KMS-11 (cell line): ENCODE data around the gene SP140.

Source experiments
- H2AFZ ChIP-seq: fragments of 200-600 bp; sonication (generic); 2 replicates; pipeline ENCODE4 v1.6.1; 2016; ENCODE audit warnings: antibody characterized with exemption, mixed run types, low read depth
- H3K27ac ChIP-seq: fragments of 200-600 bp; sonication (generic); 2 replicates; pipeline ENCODE4 v1.6.1; 2016; ENCODE audit warnings: mild to moderate bottlenecking, mixed run types
- H3K27me3 ChIP-seq: fragments of 200-600 bp; sonication (generic); 2 replicates; pipeline ENCODE4 v1.6.1; 2017; ENCODE audit warnings: mild to moderate bottlenecking, low read depth, mixed run types, moderate library complexity; ENCODE audit not compliant: insufficient read depth
- H3K36me3 ChIP-seq: fragments of 200-600 bp; sonication (generic); 2 replicates; pipeline ENCODE4 v1.6.1; 2017; ENCODE audit warnings: mild to moderate bottlenecking, mixed run types; ENCODE audit not compliant: insufficient read depth
- H3K4me1 ChIP-seq: fragments of 200-600 bp; sonication (generic); 2 replicates; pipeline ENCODE4 v1.6.1; 2016; ENCODE audit warnings: mild to moderate bottlenecking, low read depth, mixed run types; ENCODE audit not compliant: poor library complexity, severe bottlenecking
- H3K4me2 ChIP-seq: fragments of 200-600 bp; sonication (generic); 2 replicates; pipeline ENCODE4 v1.7.0; 2016; ENCODE audit warnings: mild to moderate bottlenecking, mixed run types
- H3K4me3 ChIP-seq: fragments of 200-600 bp; sonication (generic); IDR thresholded peaks from 2 replicates; pipeline ENCODE4 v1.6.1; 2017; ENCODE audit warnings: low read depth, low read length, mixed read lengths; ENCODE audit not compliant: insufficient read depth
- H3K79me2 ChIP-seq: fragments of 200-600 bp; sonication (generic); 2 replicates; pipeline ENCODE4 v1.6.1; 2016; ENCODE audit warnings: low read depth, mixed run types; ENCODE audit not compliant: insufficient read depth
- H3K9ac ChIP-seq: fragments of 200-600 bp; sonication (generic); 2 replicates; pipeline ENCODE4 v1.6.1; 2016; ENCODE audit warnings: mild to moderate bottlenecking, mixed run types
- H4K20me1 ChIP-seq: fragments of 200-600 bp; sonication (generic); 2 replicates; pipeline ENCODE4 v1.6.1; 2016; ENCODE audit warnings: mild to moderate bottlenecking, mixed run types; ENCODE audit not compliant: insufficient read depth
- TF ChIP-seq, protein P1 (sequence below): fragments of 200-600 bp; sonication (generic); conservative IDR thresholded peaks from 2 replicates; pipeline ENCODE4 v1.6.1; 2017; ENCODE audit warnings: low read depth, mild to moderate bottlenecking, antibody characterized with exemption, low read length, moderate library complexity, mixed read lengths

SP140 gene

GRCh38 chr2:230181195-230181594, 44.3 kb upstream of the SP140 start:
- Histone ChIP-seq H3K9ac (no peak overlapping the region), H4K20me1 (no peaks in the 10 kb centered on the region), H3K4me2 (no peak overlapping the region), H3K4me1 (no peaks in the 10 kb centered on the region), H3K27me3 (no peaks in the 10 kb centered on the region), H3K79me2 (no peaks in the 10 kb centered on the region), H3K27ac (no peak overlapping the region), H2AFZ (no peak overlapping the region), H3K4me3 (no peak overlapping the region), H3K36me3 (no peaks in the 10 kb centered on the region)
- TF ChIP-seq, protein P1, sequence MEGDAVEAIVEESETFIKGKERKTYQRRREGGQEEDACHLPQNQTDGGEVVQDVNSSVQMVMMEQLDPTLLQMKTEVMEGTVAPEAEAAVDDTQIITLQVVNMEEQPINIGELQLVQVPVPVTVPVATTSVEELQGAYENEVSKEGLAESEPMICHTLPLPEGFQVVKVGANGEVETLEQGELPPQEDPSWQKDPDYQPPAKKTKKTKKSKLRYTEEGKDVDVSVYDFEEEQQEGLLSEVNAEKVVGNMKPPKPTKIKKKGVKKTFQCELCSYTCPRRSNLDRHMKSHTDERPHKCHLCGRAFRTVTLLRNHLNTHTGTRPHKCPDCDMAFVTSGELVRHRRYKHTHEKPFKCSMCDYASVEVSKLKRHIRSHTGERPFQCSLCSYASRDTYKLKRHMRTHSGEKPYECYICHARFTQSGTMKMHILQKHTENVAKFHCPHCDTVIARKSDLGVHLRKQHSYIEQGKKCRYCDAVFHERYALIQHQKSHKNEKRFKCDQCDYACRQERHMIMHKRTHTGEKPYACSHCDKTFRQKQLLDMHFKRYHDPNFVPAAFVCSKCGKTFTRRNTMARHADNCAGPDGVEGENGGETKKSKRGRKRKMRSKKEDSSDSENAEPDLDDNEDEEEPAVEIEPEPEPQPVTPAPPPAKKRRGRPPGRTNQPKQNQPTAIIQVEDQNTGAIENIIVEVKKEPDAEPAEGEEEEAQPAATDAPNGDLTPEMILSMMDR = no peak

DNA sequence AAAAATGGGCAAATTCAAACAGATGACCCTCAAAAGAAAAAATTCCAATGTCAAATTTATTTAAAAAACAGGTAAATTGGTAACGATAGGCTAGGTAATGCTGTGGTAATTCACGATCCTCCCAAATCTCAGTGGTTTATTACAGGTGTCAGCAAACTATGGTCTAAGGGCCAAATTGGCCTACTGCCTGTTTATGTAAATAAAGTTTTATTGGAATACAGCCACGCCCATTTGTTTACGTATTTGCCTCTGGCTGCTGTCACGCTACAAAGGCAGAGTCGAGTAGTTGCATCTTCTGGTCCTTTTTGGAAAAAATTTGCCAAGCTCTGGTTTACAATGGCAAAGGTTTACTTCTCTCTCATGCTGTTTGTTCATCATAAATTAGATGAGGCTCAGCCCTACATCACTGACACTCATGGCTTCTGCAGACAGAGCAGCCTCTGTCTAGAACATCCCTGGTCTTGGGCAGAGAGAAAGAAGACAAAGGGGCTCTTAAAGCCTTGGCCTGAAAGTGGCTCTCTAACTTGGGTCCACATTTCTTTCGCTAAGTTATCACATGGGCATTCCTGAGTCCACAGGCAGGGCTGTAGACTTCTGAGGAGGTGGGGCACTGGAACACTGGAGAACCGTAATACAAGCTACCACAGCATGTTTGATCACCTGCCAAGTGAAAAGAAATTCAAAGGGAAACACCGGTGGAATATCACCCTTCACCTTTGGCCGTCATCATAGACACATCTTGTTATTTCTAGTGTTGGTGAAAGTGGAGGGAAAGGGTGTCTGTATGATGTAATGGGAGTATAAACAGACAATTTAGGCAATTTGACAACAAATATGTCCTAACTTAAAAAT, 40.6 kb upstream of the SP140 start:
- H4K20me1 ChIP-seq = no peaks in the 10 kb centered on the region
- no peak overlapping the region for H2AFZ ChIP-seq
- H3K4me2 ChIP-seq = no peak overlapping the region
- no peak overlapping the region for H3K27ac ChIP-seq
- H3K4me3 ChIP-seq = no peak overlapping the region
- no peaks in the 10 kb centered on the region for H3K36me3 ChIP-seq
- no peaks in the 10 kb centered on the region for H3K4me1 ChIP-seq
- H3K79me2 ChIP-seq = no peaks in the 10 kb centered on the region
- TF ChIP-seq, protein P1 = no peak
- H3K9ac ChIP-seq = no peak overlapping the region
- H3K27me3 ChIP-seq = no peaks in the 10 kb centered on the region

DNA sequence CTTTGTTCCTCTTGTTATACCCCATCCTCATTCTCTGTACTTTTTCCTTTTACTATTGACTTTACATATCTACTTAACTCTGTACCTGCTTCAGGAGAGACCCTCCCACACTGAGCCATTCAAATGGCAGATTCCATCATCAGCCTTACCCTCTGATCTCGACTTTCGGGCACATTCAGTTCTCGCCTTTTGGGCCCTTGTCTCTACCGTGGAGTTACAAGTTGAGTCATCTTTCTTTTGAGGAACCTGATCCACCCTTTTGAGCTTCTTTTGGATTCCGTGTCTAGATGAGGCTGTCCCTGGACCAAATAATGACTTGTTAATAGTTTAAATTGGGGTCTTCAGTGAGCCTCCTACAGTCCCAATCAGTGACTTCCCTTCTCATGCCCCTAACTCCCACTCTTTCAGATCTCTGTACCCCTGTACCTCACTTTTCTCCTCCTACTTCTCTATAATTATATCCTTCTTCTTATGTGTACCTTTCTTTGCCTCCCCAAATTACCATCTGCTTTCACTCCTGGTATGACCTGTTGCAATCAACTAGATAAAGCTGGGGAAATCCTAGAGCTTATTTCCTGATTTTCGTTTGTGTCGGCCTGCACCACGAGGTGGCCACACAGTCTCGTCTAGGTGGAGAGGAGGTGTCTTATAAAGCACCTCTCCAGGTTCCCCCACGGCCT, 23.0 kb upstream of the SP140 start:
- no peak overlapping the region for H3K9ac ChIP-seq
- TF ChIP-seq, protein P1 = no peak
- H4K20me1 ChIP-seq = no peaks in the 10 kb centered on the region
- no peaks in the 10 kb centered on the region for H3K27me3 ChIP-seq
- H3K36me3 ChIP-seq = no peaks in the 10 kb centered on the region
- no peak overlapping the region for H2AFZ ChIP-seq
- H3K4me2 ChIP-seq = no peak overlapping the region
- no peaks in the 10 kb centered on the region for H3K4me1 ChIP-seq
- H3K4me3 ChIP-seq = no peak overlapping the region
- no peaks in the 10 kb centered on the region for H3K79me2 ChIP-seq
- no peak overlapping the region for H3K27ac ChIP-seq

DNA sequence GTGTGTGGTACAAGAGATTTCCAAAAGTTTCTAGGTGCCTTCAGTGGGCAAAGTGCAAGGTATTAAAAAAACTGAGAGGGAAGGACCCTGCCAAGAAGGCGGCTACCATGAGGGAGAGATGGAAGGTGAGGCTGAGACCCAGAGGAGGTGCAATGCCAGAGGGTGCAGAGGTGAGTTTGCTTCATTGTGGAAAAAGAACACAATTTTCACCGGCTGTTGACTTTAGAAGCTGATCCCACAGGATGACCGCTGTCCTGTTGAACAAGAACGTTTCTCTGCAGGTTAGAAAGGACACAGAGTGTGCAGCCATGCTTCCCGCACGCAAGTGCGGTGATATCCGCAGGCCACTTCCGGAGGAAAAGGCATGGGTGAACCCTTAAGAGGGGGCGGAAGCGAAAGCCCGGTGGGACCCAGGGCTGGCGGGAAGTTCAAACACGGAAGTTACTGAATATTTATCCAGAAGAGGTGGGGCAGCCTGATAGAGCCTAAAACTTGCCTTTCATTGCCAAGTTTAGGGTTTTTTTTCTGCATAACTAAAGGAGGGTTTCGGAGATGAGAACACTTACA, 22.3 kb upstream of the SP140 start:
- Histone ChIP-seq H3K4me2 (no peak overlapping the region), H4K20me1 (no peaks in the 10 kb centered on the region), H3K36me3 (no peaks in the 10 kb centered on the region), H3K27me3 (no peaks in the 10 kb centered on the region), H2AFZ (no peak overlapping the region), H3K4me1 (no peaks in the 10 kb centered on the region), H3K9ac (no peak overlapping the region), H3K79me2 (no peaks in the 10 kb centered on the region), H3K27ac (no peak overlapping the region), H3K4me3 (no peak overlapping the region)
- TF ChIP-seq, protein P1 = no peak
